PFSK-1 (cell line): ENCODE data around the gene CDX1. TPM values are rescaled to one million over a fixed set of nuclear protein-coding genes. Genes with fewer than 3 reads are reported as not detected.

ENCODE experiments used
- FOXP2 ChIP-seq: optimal IDR thresholded peaks from 2 replicates; pipeline ENCODE3; 2011; ENCODE audit warnings: borderline replicate concordance, control low read depth, inconsistent platforms; ENCODE audit not compliant: insufficient read depth; ENCODE audit errors: extremely low read length, extremely low read depth
- POLR2AphosphoS5 ChIP-seq: IDR thresholded peaks from 2 replicates; pipeline ENCODE4 v1.6.1; 2012; ENCODE audit warnings: low read depth, mild to moderate bottlenecking, control low read depth, low read length, moderate library complexity
- SIN3A ChIP-seq: IDR thresholded peaks from 2 replicates; pipeline ENCODE4 v1.6.1; 2012; ENCODE audit warnings: mild to moderate bottlenecking, low read length, moderate library complexity, borderline replicate concordance; ENCODE audit not compliant: insufficient read depth
- TAF1 ChIP-seq: IDR thresholded peaks from 2 replicates; pipeline ENCODE4 v1.6.1; 2012; ENCODE audit warnings: low read length, control low read depth, borderline replicate concordance; ENCODE audit not compliant: insufficient read depth
- polyA plus RNA-seq: library from polyadenylated mRNA; unstranded; fragments of >200 nt; gene quantifications from one replicate; pipeline ENCODE4 v1.2.1, GENCODE V29; 2012; ENCODE audit warnings: low read depth, missing spikeins; ENCODE audit not compliant: insufficient read length
- TF ChIP-seq, protein P1 (sequence below), 2 experiments: IDR thresholded peaks; 2 replicates each; pipeline versions ENCODE4 v1.6.1 to v1.8.0; 2011 to 2012; ENCODE audit warnings: low read depth in 2 of 2, low read length in 2 of 2, control low read depth in 1 of 2, inconsistent platforms in 1 of 2, mild to moderate bottlenecking in 1 of 2, moderate library complexity in 1 of 2; ENCODE audit not compliant: insufficient read depth in 1 of 2

Gene CDX1
- polyA plus RNA-seq: 4.4 TPM

GRCh38 chr5:150166650-150167511 lies at the start of gene CDX1:
Gene CDX1 (plus strand): TSS chr5:150166778. CDS start chr5:150166877, 99 bp downstream.
- TF ChIP-seq SIN3A (no peak), POLR2AphosphoS5 (no peak), FOXP2 (no peak), TAF1 (no peak)
- TF ChIP-seq, protein P1, sequence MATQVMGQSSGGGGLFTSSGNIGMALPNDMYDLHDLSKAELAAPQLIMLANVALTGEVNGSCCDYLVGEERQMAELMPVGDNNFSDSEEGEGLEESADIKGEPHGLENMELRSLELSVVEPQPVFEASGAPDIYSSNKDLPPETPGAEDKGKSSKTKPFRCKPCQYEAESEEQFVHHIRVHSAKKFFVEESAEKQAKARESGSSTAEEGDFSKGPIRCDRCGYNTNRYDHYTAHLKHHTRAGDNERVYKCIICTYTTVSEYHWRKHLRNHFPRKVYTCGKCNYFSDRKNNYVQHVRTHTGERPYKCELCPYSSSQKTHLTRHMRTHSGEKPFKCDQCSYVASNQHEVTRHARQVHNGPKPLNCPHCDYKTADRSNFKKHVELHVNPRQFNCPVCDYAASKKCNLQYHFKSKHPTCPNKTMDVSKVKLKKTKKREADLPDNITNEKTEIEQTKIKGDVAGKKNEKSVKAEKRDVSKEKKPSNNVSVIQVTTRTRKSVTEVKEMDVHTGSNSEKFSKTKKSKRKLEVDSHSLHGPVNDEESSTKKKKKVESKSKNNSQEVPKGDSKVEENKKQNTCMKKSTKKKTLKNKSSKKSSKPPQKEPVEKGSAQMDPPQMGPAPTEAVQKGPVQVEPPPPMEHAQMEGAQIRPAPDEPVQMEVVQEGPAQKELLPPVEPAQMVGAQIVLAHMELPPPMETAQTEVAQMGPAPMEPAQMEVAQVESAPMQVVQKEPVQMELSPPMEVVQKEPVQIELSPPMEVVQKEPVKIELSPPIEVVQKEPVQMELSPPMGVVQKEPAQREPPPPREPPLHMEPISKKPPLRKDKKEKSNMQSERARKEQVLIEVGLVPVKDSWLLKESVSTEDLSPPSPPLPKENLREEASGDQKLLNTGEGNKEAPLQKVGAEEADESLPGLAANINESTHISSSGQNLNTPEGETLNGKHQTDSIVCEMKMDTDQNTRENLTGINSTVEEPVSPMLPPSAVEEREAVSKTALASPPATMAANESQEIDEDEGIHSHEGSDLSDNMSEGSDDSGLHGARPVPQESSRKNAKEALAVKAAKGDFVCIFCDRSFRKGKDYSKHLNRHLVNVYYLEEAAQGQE (IDR thresholded peaks at IDR 0.05; ENCODE audit: insufficient read depth in 1 of 2, low read depth in 2 of 2, low read length in 2 of 2): no peak

DNA sequence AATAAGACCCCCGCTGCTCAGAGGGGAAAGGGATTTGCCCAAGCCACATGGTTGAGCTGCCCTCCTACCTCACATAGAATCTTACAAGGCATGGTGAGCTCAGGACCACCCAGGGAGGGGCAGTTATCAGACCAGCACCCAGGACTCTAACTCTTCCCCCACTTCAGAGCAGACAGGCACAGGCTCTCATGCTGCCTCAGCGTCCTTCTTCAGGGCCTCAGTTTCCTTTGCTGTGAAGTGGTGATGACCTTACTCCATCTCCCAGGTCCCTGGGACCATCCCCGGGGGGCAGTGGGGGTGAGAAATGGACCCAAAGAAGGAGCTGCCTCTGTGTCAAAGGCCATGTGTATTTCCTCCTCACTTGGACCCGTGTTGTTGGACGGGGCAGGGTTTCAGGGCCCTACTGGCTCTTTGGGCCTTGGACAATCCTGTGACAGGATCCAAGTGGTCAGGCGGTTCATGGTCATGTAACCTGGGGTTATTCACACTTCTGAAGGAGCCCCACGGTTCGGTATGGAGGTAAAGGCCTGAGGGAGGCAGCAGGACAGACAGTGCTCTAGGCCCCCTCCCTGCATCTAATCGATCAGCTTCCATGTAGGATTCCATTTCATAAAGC lies 48.5 kb upstream of the CDX1 start:
- TF ChIP-seq SIN3A (no peak), TAF1 (no peak), FOXP2 (no peak), POLR2AphosphoS5 (no peak)
- TF ChIP-seq, protein P1 (IDR thresholded peaks at IDR 0.05; ENCODE audit: insufficient read depth in 1 of 2, low read depth in 2 of 2, low read length in 2 of 2): no peak

GRCh38 chr5:150118561-150119229 lies 47.9 kb upstream of the CDX1 start:
- TF ChIP-seq, protein P1 (IDR thresholded peaks at IDR 0.05; ENCODE audit: insufficient read depth in 1 of 2, low read depth in 2 of 2, low read length in 2 of 2): no peak
- TF ChIP-seq FOXP2 (no peak), TAF1 (no peak), POLR2AphosphoS5 (no peak), SIN3A (no peak)

GRCh38 chr5:150119421-150120061 lies 47.0 kb upstream of the CDX1 start:
- TF ChIP-seq, protein P1 (IDR thresholded peaks at IDR 0.05; ENCODE audit: insufficient read depth in 1 of 2, low read depth in 2 of 2, low read length in 2 of 2): no peak
- TF ChIP-seq TAF1 (no peak), SIN3A (no peak)
